ENCODE measurements around the gene CRIP1.

CRIP1 gene

DNA sequence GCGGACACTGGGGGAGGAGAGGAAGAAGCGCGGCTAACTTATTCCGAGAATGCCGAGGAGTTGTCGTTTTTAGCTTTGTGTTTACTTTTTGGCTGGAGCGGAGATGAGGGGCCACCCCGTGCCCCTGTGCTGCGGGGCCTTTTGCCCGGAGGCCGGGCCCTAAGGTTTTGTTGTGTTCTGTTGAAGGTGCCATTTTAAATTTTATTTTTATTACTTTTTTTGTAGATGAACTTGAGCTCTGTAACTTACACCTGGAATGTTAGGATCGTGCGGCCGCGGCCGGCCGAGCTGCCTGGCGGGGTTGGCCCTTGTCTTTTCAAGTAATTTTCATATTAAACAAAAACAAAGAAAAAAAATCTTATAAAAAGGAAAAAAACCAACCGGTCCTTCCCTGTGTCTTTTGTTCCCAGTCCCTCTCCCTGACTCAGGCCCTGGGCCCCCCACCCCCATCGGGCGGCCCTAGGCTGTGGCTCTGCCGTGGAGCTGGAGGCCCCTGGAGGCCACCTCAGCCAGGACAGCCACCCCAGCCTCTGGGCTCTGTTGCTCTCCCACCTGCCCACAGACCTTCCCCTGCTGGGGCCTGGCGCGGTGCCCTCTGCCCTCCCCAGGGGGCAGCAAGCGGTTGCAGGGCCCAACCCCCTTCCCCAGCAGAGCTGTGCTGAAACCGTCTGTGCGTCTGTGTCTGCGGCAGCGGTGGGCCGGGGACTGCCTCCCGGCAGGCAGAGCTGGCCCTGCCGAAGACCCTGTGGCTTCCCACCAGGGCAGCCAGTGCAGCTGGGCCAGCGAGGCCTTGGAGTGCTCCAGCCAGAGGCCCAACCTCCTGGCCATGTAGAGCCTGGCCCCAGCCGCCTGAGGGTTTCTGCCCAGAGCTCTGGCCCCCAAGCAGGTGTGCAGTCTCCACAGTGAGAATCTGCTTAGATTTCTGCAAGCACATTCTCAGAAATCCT lies 16.1 kb upstream of the CRIP1 start:
- DNase-seq (ENCODE audit: low spot score), result no peak

DNA sequence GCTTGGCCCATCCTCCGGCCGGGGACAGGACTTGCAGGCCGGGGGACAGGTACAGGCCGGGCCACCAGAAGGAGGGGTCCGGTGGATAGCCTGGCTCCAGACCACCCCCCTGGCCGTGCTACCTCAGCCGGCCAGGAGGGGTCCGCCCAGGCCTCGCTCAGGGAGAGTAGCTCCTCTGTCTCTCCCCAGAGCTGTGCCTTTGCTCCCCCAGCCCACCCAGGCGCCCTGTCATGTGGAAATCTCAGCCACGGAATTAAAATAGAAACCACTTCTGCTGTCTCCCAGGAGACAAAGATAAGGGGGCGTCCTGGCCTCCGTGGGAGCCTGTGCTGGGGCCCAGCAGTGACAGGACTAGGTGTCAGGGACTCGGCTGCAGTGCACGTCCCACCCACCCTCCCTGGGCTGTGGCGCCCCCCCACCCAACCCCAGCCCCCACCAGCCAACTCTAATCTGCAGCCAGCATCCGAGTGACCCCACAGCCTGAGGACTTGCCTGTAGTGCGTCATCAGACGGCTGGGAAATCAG lies 15.3 kb upstream of the CRIP1 start:
- no peak for DNase-seq (ENCODE audit: low spot score)

GRCh38 chr14:105471823-105472485 lies 14.7 kb upstream of the CRIP1 start:
- no peak for DNase-seq (ENCODE audit: low spot score)

GRCh38 chr14:105472486-105472991 lies 14.1 kb upstream of the CRIP1 start:
- no peak for DNase-seq (ENCODE audit: low spot score)

DNA sequence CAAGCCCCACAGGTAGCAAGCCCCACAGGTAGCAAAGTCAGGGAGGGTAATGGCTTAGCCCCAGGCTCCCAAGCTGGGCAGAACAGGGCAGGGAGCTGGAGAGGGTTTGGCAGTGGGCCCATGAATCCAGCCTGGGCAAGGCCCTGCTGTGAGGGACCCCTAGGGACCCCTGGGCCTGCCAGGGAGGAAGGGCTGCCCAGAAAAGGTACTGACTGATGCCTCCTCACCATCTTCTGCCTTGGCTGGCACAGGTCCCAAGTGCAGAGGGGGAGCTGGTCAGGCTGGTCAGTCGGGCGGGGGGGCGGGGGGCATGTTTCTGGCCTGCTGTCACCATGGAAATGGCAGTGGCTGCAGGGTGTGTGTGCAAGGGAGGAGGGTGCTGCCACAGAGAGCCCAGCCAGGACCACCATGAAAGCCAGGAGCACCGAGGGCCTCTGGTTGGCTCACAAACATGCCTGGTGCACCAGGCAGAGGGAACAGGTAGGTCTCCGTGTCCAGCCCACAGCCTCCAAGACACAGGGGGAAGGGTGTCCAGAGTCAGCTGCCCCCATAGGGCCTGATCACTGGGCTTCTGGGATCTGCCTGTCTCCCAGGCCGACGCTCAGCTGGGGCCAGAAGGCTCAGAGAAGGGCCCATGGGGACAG lies 13.5 kb upstream of the CRIP1 start:
- no peak for DNase-seq (ENCODE audit: low spot score)

GRCh38 chr14:105473677-105474482 lies 12.8 kb upstream of the CRIP1 start:
- peak; percentile 92 for DNase-seq (ENCODE audit: low spot score)

DNA sequence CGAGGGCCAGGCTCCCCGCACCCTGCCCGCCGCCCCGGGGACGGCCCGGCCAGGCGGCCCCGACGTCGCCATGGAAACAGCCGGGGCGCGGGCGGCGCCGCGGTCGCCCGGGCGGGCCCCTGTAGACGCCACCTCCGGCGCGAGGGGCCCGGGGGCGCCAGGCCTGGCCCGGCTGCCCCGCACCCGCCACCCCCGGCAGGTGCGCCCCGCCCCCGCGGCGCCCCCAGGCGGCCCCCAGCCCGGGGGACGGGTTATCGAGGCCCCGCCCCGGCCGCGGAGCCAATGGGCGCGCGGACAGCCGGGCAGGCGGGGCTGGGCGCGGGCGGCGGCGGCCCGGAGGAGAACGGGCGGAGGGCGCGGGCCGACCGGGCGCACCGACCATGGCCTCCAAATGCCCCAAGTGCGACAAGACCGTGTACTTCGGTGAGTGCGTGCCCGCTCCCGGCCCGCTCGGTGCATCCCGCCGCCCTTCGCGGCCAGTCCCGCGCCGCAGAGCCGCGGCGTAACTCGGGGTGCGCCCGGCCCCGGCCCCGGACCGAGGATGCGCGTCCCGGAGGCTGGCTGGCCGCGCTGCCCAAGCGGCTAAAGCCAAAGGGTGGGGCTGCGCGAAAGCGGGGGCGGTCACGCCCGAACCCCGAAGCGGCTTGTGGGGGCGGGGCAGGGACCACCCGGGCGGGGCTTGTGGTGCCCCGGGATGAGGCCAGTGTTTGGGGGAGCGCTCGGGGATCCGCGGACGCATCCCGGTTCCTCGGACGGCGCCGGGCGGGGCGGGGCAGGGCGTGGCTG lies 12.0 kb upstream of the CRIP1 start, which contains the start of gene CRIP2:
CRIP2 (plus strand) TSS at position 339 of the 786 bp plus-strand sequence; CDS start at position 381, 42 bp downstream.
- peak; percentile 66 for DNase-seq (ENCODE audit: low spot score)

GRCh38 chr14:105475269-105476096 lies 11.2 kb upstream of the CRIP1 start:
- DNase-seq (ENCODE audit: low spot score), result peak; percentile 32

GRCh38 chr14:105476097-105476830 lies 10.4 kb upstream of the CRIP1 start:
- DNase-seq (ENCODE audit: low spot score), result no peak

GRCh38 chr14:105476831-105477659 lies 9.6 kb upstream of the CRIP1 start:
- peak; percentile 12 for DNase-seq (ENCODE audit: low spot score)

GRCh38 chr14:105477660-105478397 lies 8.9 kb upstream of the CRIP1 start:
- peak; percentile 73 for DNase-seq (ENCODE audit: low spot score)

GRCh38 chr14:105478398-105479251 lies 8.1 kb upstream of the CRIP1 start:
- peak; percentile 36 for DNase-seq (ENCODE audit: low spot score)

- peak; percentile 1 for DNase-seq (ENCODE audit: low spot score)
Measured at GRCh38 chr14:105479431-105480158, 7.1 kb upstream of the CRIP1 start.

DNA sequence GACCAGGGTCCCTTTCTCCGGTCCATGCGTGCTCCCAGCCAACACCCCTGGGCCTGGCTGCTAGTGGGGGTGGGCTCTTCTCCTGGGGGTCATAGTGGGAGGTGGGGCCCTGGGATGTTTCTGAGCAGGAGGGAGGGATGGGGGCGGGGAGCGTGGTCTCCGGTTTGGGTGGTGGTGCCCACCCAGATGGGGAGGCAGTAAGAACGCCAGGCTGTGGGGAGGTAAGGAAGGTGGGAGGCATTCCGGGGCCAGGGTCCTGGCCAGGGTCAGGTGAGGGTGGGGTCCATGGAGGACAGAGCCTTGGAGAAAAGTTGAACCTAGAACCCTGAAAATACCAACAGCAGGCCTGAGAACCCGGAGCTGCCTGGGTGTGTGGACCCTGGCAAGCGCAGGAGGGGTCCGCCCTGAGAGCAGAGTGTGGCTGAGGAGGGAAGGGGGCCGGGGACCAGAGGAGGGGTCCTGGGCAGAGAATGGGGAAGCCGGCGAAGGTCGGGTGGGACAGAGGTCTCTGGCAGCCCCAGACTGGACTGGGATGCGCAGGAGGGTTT lies 6.4 kb upstream of the CRIP1 start:
- DNase-seq (ENCODE audit: low spot score), result no peak
